Endodermal cell (in vitro differentiated cells): ENCODE data around the gene MEP1B. TPM values are rescaled to one million over a fixed set of nuclear protein-coding genes. Genes with fewer than 3 reads are reported as not detected.
A peak's percentile ranks its signal among the peaks of the same experiment; 100 is the strongest.

ENCODE experiments used
- DNase-seq: peaks from one replicate; pipeline ENCODE4 v3.0.0-alpha.2; 2017
- H3K27ac ChIP-seq: 2 replicates; pipeline ENCODE4 v1.5.1; 2013; ENCODE audit warnings: mild to moderate bottlenecking, low read depth, low read length, moderate library complexity
- H3K27me3 ChIP-seq: 2 replicates; pipeline ENCODE4 v1.6.1; 2013; ENCODE audit warnings: mild to moderate bottlenecking, low read length, moderate library complexity; ENCODE audit not compliant: insufficient read depth, control insufficient read depth, poor library complexity, severe bottlenecking
- H3K36me3 ChIP-seq: 2 replicates; pipeline ENCODE4 v1.7.0; 2013; ENCODE audit warnings: mild to moderate bottlenecking, low read length, moderate library complexity; ENCODE audit not compliant: control insufficient read depth, insufficient read depth
- H3K4me1 ChIP-seq: one replicate; pipeline ENCODE4 v1.7.0; 2013; ENCODE audit warnings: low read length; ENCODE audit not compliant: control insufficient read depth, insufficient read depth
- H3K4me3 ChIP-seq: 2 replicates; pipeline ENCODE4 v1.5.1; 2013; ENCODE audit warnings: mild to moderate bottlenecking, low read length, moderate library complexity
- H3K9ac ChIP-seq: 2 replicates; pipeline ENCODE4 v1.6.1; 2013; ENCODE audit warnings: mild to moderate bottlenecking, low read length, moderate library complexity; ENCODE audit not compliant: poor library complexity, severe bottlenecking; ENCODE audit errors: extremely low read depth
- H3K9me3 ChIP-seq: 2 replicates; pipeline ENCODE4 v1.6.1; 2013; ENCODE audit warnings: mild to moderate bottlenecking, low read length, moderate library complexity; ENCODE audit not compliant: control insufficient read depth
- H3K27ac Mint-ChIP-seq: 2 replicates; pipeline ENCODE4 v1.8.0; 2020; ENCODE audit warnings: mixed read lengths
- H3K27me3 Mint-ChIP-seq: 2 replicates; pipeline ENCODE4 v1.8.0; 2021; ENCODE audit warnings: mild to moderate bottlenecking, mixed read lengths; ENCODE audit not compliant: insufficient read depth
- H3K36me3 Mint-ChIP-seq: 2 replicates; pipeline ENCODE4 v1.8.0; 2020; ENCODE audit warnings: low read depth, mixed read lengths
- H3K4me1 Mint-ChIP-seq: 2 replicates; pipeline ENCODE4 v1.8.0; 2020; ENCODE audit warnings: mixed read lengths
- H3K4me3 Mint-ChIP-seq: 2 replicates; pipeline ENCODE4 v1.8.0; 2020; ENCODE audit warnings: mild to moderate bottlenecking, moderate library complexity, mixed read lengths
- H3K9me3 Mint-ChIP-seq: 2 replicates; pipeline ENCODE4 v1.8.0; 2020; ENCODE audit warnings: mild to moderate bottlenecking, mixed read lengths
- CTCF ChIP-seq: fragments of 200-600 bp; sonication (generic); conservative IDR thresholded peaks from 2 replicates; pipeline ENCODE4 v1.5.0; 2021; ENCODE audit warnings: antibody characterized with exemption, mild to moderate bottlenecking
- WGBS, 2 experiments: methylation state at CpG; one replicate each; pipeline versions ENCODE4 v1.1.5 to v1.1.7; 2013; ENCODE audit warnings: missing lambda C conversion rate in 2 of 2, mixed read lengths in 1 of 2; ENCODE audit not compliant: insufficient coverage in 1 of 2, insufficient read length in 1 of 2; 5-methylcytosine and 5-hydroxymethylcytosine counted together
- total RNA-seq, 2 donors: library from RNA; stranded (reverse); fragmentation: NEBNext Ultra II Directional in 1 of 2; extraction: Animal tissue kit (Norgen Biotek cat#: 25700) in 1 of 2; gene quantifications; 2 replicates in 1 of 2; 3 replicates in 1 of 2; pipeline ENCODE4 v1.2.1, GENCODE V29; 2021

MEP1B gene
- total RNA-seq, 2 donors from 2014 or later: not detected

- H3K27ac Mint-ChIP-seq: no peak overlapping the region
- Histone ChIP-seq H3K36me3 (no peaks in the 10 kb centered on the region), H3K4me1 (peaks cover 4% of the 10 kb centered on the region), H3K27me3 (no peaks in the 10 kb centered on the region), H3K27ac (no peak overlapping the region), H3K4me3 (no peak overlapping the region), H3K9ac (no peak overlapping the region), H3K9me3 (no peaks in the 10 kb centered on the region)
- H3K4me1 Mint-ChIP-seq: peaks cover 12% of the 10 kb centered on the region
- no peaks in the 10 kb centered on the region for H3K9me3 Mint-ChIP-seq
- no peaks in the 10 kb centered on the region for H3K36me3 Mint-ChIP-seq
- no peak overlapping the region for H3K4me3 Mint-ChIP-seq
- WGBS, 2 experiments: 84 to 88% methylated on average over 6 to 8 of the region's 8 CpGs
- no peak for DNase-seq
- TF ChIP-seq CTCF: no peak
- H3K27me3 Mint-ChIP-seq: no peaks in the 10 kb centered on the region
Observed at GRCh38 chr18:32252141-32252860, 62.5 kb downstream of the MEP1B start.

GRCh38 chr18:32255570-32255969 lies 65.7 kb downstream of the MEP1B start:
- DNase-seq: no peak
- no peak overlapping the region for H3K27ac ChIP-seq
- whole genome bisulfite sequencing, 2 experiments: 94 to 97% methylated on average over 2 to 3 of the region's 3 CpGs
- H3K9ac ChIP-seq: no peak overlapping the region
- H3K27me3 Mint-ChIP-seq: peaks cover 2% of the 10 kb centered on the region
- no peaks in the 10 kb centered on the region for H3K36me3 ChIP-seq
- H3K4me3 ChIP-seq: no peak overlapping the region
- no peak overlapping the region for H3K4me3 Mint-ChIP-seq
- H3K4me1 ChIP-seq: peaks cover 4% of the 10 kb centered on the region
- no peak overlapping the region for H3K27ac Mint-ChIP-seq
- H3K4me1 Mint-ChIP-seq: peaks cover 21% of the 10 kb centered on the region
- no peak for TF ChIP-seq CTCF
- no peaks in the 10 kb centered on the region for H3K9me3 Mint-ChIP-seq
- H3K36me3 Mint-ChIP-seq: no peaks in the 10 kb centered on the region
- no peaks in the 10 kb centered on the region for H3K9me3 ChIP-seq
- no peaks in the 10 kb centered on the region for H3K27me3 ChIP-seq

GRCh38 chr18:32257084-32257785 lies 67.4 kb downstream of the MEP1B start:
- Histone ChIP-seq H3K4me1 (peaks cover 10% of the 10 kb centered on the region), H3K27me3 (no peaks in the 10 kb centered on the region), H3K36me3 (no peaks in the 10 kb centered on the region), H3K9ac (no peak overlapping the region), H3K9me3 (no peaks in the 10 kb centered on the region), H3K27ac (no peak overlapping the region), H3K4me3 (peak overlapping the region; percentile 61)
- 87 to 100% methylated on average over 2 to 5 of the region's 5 CpGs for WGBS, 2 experiments
- DNase-seq: no peak
- no peak for TF ChIP-seq CTCF
- H3K4me1 Mint-ChIP-seq: peaks cover 20% of the 10 kb centered on the region
- H3K27me3 Mint-ChIP-seq: peaks cover 2% of the 10 kb centered on the region
- no peak overlapping the region for H3K4me3 Mint-ChIP-seq
- H3K36me3 Mint-ChIP-seq: peaks cover 2% of the 10 kb centered on the region
- H3K9me3 Mint-ChIP-seq: no peaks in the 10 kb centered on the region
- no peak overlapping the region for H3K27ac Mint-ChIP-seq
